HG02571 (cell line): Measurements from ENCODE around the gene DNAJC7.
"Not testable (repeated sequence)": the region's sequence is repeated elsewhere in the genome, so short reads cannot be mapped to it uniquely, and the experiment has no call there.

Experiments
- ATAC-seq: cut with Tn5 transposase; IDR thresholded peaks from one replicate; pipeline ENCODE4 v1.9.1; 2021; ENCODE audit warnings: mild to moderate bottlenecking, moderate library complexity; ENCODE audit not compliant: unreplicated experiment

Gene DNAJC7

DNA sequence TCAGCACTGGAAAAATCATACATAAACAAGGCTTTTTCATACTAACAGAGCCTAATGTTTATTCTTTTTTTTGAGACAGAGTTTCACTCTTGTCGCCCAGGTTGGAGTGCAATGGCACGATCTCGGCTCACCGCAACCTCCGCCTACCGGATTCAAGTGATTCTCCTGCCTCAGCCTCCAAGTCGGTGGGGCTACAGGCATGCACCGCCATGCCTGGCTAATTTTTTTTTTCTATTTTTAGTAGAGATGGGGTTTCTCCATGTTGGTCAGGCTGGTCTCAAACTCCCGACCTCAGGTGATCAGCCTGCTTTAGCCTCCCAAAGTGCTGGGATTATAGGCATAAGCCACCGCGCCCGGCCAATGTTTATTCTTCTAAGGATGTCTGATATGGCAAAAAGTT is 3.5 kb downstream of the DNAJC7 start:
- ATAC-seq = not testable (repeated sequence)

GRCh38 chr17:42012363-42012762 is 4.9 kb downstream of the DNAJC7 start:
- not testable (repeated sequence) for ATAC-seq

DNA sequence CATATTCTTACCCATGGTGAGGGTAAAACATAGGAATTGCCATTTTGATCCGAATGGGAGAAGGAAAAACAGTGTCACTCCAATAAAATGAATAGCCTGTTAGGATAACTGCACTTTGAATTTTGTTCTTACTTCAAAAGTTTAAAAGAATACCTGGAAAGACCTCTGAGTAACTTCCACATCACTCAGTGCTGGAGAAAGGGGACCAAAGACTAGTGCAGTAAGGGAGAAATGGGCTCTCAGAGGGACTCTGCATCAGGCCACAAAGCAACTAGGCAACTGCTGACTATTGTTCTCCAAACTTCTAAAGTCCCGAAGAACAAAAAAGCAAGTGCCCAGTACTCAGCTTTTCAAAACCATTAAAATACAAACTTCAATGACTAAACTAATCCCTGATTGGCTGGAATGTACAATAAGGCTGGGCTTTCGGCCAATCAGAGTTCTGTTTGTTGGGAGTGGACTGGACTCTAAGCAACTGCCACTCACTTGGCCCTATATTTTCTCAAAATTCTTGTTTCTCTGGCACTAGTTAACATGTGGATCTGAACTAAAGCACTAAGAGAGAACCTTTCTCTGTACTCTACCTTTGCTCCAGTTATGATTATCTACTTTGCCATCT is 6.2 kb downstream of the DNAJC7 start:
- ATAC-seq = no peak

- ATAC-seq = not testable (repeated sequence)
Measured at GRCh38 chr17:42010266-42010680, 7.0 kb downstream of the DNAJC7 start.

DNA sequence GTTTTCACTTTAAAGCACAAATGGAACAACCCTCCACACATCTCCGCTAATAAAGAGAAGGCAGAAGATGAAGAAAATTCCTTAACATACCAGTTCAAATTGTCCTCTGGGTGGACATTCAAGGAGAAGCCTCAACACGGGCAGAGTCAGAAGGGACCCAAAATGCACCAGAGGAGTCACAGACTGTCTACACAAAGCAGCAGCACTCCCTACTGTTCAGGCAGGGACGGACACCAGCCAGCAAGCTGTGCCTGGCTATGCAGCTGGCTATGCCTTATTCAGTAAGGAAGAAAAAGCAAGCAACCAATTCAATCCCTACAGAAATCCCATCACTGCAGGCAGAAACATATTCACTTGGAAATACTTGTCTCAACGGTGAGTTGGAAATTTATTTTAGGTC is 8.1 kb downstream of the DNAJC7 start:
- no peak for ATAC-seq

DNA sequence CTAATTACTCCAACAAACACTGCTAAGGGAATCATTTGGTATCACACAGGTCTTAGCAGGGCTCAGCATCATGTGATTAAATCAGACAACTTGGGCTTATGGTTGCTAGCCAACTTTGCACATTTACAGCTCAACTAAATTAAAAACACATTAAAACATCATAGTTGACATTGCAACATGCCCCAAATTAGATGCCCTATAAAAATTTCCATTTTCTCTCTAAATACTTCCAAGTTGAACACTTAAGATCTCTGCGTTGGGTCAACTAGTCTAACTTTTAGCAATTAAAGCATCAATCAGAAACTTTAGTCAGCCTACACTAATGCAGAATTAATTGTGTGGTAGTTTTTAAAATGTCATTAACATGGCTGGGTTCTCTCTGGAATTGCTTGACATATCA is 12.1 kb downstream of the DNAJC7 start:
- ATAC-seq = no peak

- no peak for ATAC-seq
Measured at GRCh38 chr17:42002792-42003301, 14.4 kb downstream of the DNAJC7 start.

DNA sequence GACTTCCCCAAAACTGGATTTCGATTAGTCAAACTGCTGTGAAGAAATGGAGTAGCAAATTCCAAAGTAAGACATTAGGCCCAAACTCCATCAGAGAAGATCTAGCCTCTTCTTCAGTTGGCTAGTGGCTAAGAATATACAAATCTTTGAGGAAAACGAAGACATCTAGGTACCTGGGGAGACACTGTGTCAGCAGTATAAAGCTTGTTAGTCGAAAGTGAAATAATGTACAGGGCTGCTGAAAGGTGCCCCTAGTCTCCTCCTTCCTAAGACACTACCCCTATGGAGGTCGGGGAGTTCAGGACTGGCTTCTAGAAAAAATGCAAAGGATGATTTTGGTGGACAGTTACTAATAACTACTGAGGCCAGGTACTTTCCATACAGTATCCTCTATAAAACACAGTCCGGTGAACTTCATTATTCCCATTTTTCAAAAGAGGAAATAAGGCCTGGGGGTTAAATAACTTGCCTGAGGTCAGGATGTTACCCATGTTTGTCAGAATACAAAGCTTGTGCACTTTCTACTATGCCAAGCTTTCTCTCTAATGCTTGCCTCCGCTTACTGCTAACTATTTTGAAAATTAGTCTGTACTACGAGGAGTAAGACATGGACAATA is 15.0 kb downstream of the DNAJC7 start:
- no peak for ATAC-seq

DNA sequence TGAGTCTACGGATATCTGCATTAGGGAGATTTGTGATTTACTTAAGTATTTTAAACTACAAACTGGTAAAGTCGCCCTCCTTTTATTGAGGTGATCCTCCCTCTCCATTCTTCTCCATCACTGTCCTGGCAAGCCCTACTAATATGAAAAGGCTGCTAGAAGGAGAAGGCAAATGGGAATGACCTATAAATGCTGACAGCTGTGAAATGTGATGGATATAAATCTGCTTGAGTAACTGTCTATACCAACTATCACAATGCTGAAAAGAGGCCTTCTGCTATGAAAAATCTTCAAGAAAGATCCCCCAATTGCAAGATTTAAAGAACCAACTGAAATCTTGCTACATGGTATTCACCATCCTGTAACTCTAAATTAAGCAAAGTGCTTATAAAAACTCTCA is 15.5 kb downstream of the DNAJC7 start:
- ATAC-seq = no peak

- ATAC-seq = no peak
Measured at GRCh38 chr17:42000413-42001133, 16.7 kb downstream of the DNAJC7 start.

DNA sequence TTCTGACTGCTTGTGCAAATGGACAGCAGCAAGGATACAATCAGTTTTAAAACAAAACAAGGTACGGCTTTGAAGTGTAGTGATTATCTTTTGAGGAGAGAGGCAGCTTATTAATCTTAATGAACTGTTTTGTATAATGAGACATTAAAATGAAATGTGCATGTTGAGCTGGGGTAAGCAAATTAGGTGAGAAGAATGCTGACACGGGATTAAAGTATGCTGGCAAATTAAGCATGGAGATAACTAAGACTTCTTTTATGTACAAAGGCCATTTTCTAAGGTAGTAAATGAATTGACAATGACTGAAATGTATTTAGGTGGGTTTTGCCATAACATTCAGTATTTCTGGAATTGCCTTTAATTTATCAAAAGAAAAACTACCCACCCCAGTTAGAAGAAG is 18.7 kb downstream of the DNAJC7 start:
- ATAC-seq = no peak

- ATAC-seq = no peak
Measured at GRCh38 chr17:41996855-41997164, 20.4 kb downstream of the DNAJC7 start.

- ATAC-seq = no peak
Measured at GRCh38 chr17:41992576-41992975, 24.7 kb downstream of the DNAJC7 start.

GRCh38 chr17:41989702-41990419 is 27.4 kb downstream of the DNAJC7 start:
- no peak for ATAC-seq

DNA sequence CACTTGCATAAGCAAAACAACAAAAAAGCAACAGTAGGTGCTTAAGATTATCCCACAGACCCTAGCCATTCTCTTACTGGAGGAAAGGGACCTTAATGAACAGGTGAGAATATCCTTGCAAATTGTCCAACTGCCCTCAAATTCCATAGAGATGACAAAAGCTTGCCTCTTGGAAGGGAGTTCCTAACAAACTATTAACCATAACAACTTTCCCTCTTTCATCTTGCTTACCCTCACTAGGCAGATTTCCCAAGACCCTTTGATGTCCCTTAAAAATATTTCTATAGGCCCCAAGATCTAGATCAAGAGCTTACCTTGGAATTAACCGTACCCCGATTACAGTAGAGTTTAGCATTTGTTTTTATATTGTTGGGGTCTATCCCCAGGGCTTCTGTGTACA is 28.8 kb downstream of the DNAJC7 start:
- no peak for ATAC-seq

DNA sequence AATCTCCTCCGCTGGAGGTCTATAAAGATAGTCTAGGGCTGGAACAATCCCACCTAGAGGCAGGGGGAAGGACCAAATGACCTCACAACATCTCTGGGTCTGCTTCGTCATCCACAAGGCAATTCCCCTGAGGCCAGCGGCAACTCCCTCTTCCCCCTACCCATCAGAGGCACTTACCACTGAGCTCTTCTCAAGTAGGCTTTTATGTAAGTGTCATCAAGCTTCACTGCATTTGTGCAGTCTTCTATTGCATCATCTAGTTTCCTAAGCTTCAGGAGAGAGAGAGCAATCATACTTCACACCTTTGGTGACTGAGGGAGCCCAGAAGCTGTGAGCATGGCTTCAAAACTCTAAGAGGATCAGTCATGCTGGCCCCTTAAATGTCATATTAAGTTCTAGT is 29.6 kb downstream of the DNAJC7 start:
- ATAC-seq = no peak

DNA sequence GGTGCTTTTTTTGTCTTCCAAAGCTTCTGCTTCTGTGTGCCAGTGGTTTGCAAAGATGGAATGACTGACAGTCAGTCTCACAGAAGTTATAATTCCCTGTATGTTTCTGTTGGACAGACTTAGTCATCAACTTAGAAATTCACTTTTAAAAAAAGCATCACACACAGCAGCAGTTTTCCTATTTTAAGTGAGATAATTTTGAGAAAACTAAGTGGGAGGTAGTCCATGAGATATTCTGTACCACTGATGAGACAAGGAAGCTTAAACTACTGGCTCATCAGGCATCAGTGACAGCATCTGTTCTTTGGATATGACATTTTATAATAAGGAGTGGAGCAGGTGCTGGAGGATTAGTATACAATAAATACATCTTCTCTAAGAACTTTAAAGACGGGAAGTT is 30.6 kb downstream of the DNAJC7 start:
- ATAC-seq = no peak

DNA sequence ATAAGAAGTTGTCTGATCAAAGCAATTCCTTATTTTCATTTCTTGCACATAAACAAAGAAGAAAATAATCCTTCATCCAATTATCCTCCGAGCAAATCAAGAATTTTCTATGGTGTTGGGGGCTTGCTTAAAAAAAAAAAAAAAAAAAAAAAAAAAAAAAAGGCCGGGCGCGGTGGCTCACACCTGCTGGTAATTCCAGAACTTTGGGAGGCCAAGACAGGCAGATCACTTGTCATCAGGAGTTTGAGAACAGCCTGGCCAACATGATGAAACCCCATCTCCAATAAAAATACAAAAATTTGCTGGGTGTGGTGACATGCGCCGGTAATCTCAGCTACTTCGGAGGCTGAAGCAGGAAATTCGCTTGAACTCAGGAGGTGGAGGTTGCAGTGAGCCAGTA is 31.3 kb downstream of the DNAJC7 start:
- ATAC-seq = no peak

GRCh38 chr17:41984454-41984853 is 32.8 kb downstream of the DNAJC7 start:
- no peak for ATAC-seq

- no peak for ATAC-seq
Measured at GRCh38 chr17:41982026-41982760, 35.0 kb downstream of the DNAJC7 start.

- ATAC-seq = no peak
Measured at GRCh38 chr17:41977991-41978390, 39.2 kb downstream of the DNAJC7 start.
